ENCODE measurements around the gene EGFL6.
"Not testable (repeated sequence)": the region's sequence is repeated elsewhere in the genome, so short reads cannot be mapped to it uniquely, and the experiment has no call there.

EGFL6 gene

GRCh38 chrX:13654116-13654515, 84.7 kb downstream of the EGFL6 start:
- no peak for DNase-seq

GRCh38 chrX:13655674-13656073, 86.3 kb downstream of the EGFL6 start:
- DNase-seq, result no peak

- DNase-seq, result no peak
Measured at GRCh38 chrX:13658602-13659001, 89.2 kb downstream of the EGFL6 start.

GRCh38 chrX:13659063-13659462, 89.7 kb downstream of the EGFL6 start:
- no peak for DNase-seq

GRCh38 chrX:13661735-13662288, 92.4 kb downstream of the EGFL6 start:
- DNase-seq, result no peak

- no peak for DNase-seq
Measured at GRCh38 chrX:13662355-13662791, 93.0 kb downstream of the EGFL6 start.

- no peak for DNase-seq
Measured at GRCh38 chrX:13664020-13664419, 94.6 kb downstream of the EGFL6 start.

GRCh38 chrX:13666836-13667235, 97.4 kb downstream of the EGFL6 start:
- no peak for DNase-seq

- no peak for DNase-seq
Measured at GRCh38 chrX:13667919-13668318, 98.5 kb downstream of the EGFL6 start.

GRCh38 chrX:13669246-13669737, 99.9 kb downstream of the EGFL6 start:
- no peak for DNase-seq

- DNase-seq, result not testable (repeated sequence)
Measured at GRCh38 chrX:13669755-13670154, 100.4 kb downstream of the EGFL6 start.

GRCh38 chrX:13670197-13670596, 100.8 kb downstream of the EGFL6 start:
- no peak for DNase-seq

- no peak for DNase-seq
Measured at GRCh38 chrX:13673016-13673415, 103.6 kb downstream of the EGFL6 start.

- no peak for DNase-seq
Measured at GRCh38 chrX:13676885-13677284, 107.5 kb downstream of the EGFL6 start.

- DNase-seq, result not testable (repeated sequence)
Measured at GRCh38 chrX:13679700-13680099, 110.3 kb downstream of the EGFL6 start.

- no peak for DNase-seq
Measured at GRCh38 chrX:13681595-13681994, 112.2 kb downstream of the EGFL6 start.
